Prostate gland (tissue), 2 donors: ENCODE measurements around the gene TOM1L2.

ENCODE experiments used
- POLR2A ChIP-seq: fragments of 450-650 bp; IDR thresholded peaks from one replicate; pipeline ENCODE4 v1.6.1; 2016; ENCODE audit warnings: antibody characterized with exemption, mild to moderate bottlenecking
- POLR2AphosphoS5 ChIP-seq: sonication (generic); formaldehyde crosslinking; IDR thresholded peaks from one replicate; pipeline ENCODE4 v1.6.1; 2017; ENCODE audit warnings: antibody characterized with exemption
- TF ChIP-seq, protein P1 (sequence below), 4 experiments: fragments of 200-600 bp in 2 of 4; fragments of 450-650 bp in 2 of 4; sonication (generic) in 2 of 4; IDR thresholded peaks; 1 replicate in 3 of 4; 2 replicates in 1 of 4; pipeline ENCODE4 v1.5.1; 2016 to 2019; ENCODE audit warnings: antibody characterized with exemption in 4 of 4, mild to moderate bottlenecking in 2 of 4, moderate library complexity in 2 of 4

GRCh38 chr17:17812211-17813054, 159.8 kb downstream of the TOM1L2 start:
- TF ChIP-seq, protein P1, sequence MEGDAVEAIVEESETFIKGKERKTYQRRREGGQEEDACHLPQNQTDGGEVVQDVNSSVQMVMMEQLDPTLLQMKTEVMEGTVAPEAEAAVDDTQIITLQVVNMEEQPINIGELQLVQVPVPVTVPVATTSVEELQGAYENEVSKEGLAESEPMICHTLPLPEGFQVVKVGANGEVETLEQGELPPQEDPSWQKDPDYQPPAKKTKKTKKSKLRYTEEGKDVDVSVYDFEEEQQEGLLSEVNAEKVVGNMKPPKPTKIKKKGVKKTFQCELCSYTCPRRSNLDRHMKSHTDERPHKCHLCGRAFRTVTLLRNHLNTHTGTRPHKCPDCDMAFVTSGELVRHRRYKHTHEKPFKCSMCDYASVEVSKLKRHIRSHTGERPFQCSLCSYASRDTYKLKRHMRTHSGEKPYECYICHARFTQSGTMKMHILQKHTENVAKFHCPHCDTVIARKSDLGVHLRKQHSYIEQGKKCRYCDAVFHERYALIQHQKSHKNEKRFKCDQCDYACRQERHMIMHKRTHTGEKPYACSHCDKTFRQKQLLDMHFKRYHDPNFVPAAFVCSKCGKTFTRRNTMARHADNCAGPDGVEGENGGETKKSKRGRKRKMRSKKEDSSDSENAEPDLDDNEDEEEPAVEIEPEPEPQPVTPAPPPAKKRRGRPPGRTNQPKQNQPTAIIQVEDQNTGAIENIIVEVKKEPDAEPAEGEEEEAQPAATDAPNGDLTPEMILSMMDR (IDR thresholded peaks at IDR 0.05) = peak; percentile 98 to 99 (median 99)
- TF ChIP-seq POLR2AphosphoS5 (peak; percentile 39), POLR2A (no peak)
